GM06990 (cell line): Measurements from ENCODE around the gene GUK1.

Experiments used
- DNase-seq: peaks from one replicate; pipeline ENCODE4 v3.0.0-alpha.2; 2011; ENCODE audit not compliant: insufficient read length; ENCODE audit errors: extremely low read depth
- H3K27me3 ChIP-seq: replicated peaks from 2 replicates; pipeline ENCODE4 v1.6.0; 2011; ENCODE audit warnings: low read length; ENCODE audit not compliant: control insufficient read depth, insufficient read depth
- H3K36me3 ChIP-seq: 2 replicates; pipeline ENCODE4 v1.5.1; 2011; ENCODE audit warnings: low read length; ENCODE audit not compliant: control insufficient read depth, insufficient read depth
- H3K4me3 ChIP-seq: replicated peaks from 2 replicates; pipeline ENCODE4 v1.5.1; 2011; ENCODE audit warnings: low read depth, mild to moderate bottlenecking, control low read depth, low read length
- CTCF ChIP-seq: IDR thresholded peaks from 2 replicates; pipeline ENCODE4 v1.5.1; 2011; ENCODE audit warnings: low read length, control low read depth, mild to moderate bottlenecking, inconsistent platforms; ENCODE audit not compliant: insufficient read depth, poor library complexity, severe bottlenecking

GUK1 gene

DNA sequence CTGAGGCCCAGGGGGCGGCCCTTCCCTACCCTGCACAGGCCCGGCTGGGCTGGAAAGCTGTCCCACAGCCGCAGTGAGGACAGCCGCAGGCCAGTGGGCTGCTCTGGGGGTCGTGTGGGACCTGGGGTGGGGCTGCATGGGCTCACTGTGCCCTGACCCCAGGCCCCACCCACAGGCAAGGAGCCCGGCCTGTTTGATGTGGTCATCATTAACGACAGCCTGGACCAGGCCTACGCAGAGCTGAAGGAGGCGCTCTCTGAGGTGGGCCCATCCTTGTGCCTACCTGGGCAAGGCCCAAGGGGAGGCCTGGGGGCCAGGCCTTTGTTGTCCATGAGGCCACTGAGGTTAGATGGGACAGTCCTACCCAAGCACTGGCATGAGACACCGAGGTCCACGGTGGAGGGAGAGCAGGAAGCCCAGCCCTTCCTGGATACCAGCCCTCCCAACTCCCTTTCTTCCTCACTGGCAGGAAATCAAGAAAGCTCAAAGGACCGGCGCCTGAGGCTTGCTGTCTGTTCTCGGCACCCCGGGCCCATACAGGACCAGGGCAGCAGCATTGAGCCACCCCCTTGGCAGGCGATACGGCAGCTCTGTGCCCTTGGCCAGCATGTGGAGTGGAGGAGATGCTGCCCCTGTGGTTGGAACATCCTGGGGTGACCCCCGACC is 8.2 kb downstream of the GUK1 start:
- no peaks in the 10 kb centered on the region for H3K27me3 ChIP-seq
- TF ChIP-seq CTCF, result no peak
- peaks cover 31% of the 10 kb centered on the region for H3K36me3 ChIP-seq
- no peak for DNase-seq
- no peak overlapping the region for H3K4me3 ChIP-seq

GRCh38 chr1:228148935-228149405 is 8.9 kb downstream of the GUK1 start:
- Histone ChIP-seq H3K36me3 (peaks cover 31% of the 10 kb centered on the region), H3K4me3 (no peak overlapping the region), H3K27me3 (no peaks in the 10 kb centered on the region)
- TF ChIP-seq CTCF, result no peak
- DNase-seq, result peak; percentile 3

GRCh38 chr1:228149406-228150119 is 9.5 kb downstream of the GUK1 start, which contains the start of gene GJC2:
Gene GJC2 (plus strand): TSS chr1:228149930. CDS start chr1:228157759, 7,829 bp downstream.
- H3K36me3 ChIP-seq, result peaks cover 31% of the 10 kb centered on the region
- no peak within 1 kb of the TSS for H3K4me3 ChIP-seq
- DNase-seq, result peak; percentile 6
- no peaks in the 10 kb centered on the region for H3K27me3 ChIP-seq
- no peak for TF ChIP-seq CTCF

DNA sequence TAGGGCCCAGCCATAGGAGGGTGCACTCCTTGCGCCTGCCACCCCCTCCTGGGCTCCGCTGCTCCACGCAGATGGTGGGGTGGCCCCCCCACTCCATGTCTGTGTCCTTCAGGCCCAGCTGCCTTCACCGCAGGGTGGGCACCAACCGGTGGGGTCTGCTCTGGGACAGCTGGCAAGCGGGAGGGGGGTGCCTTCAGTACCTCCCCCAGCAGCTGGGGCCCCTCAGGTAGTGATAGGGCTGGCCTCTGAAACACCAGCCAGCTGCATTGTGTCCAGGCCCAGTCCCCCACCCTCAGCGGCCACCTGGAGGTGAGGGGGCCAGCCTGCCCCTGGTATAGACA is 10.0 kb downstream of the GUK1 start:
- no peak overlapping the region for H3K4me3 ChIP-seq
- peaks cover 31% of the 10 kb centered on the region for H3K36me3 ChIP-seq
- peak; percentile 9 for DNase-seq
- no peaks in the 10 kb centered on the region for H3K27me3 ChIP-seq
- no peak for TF ChIP-seq CTCF

DNA sequence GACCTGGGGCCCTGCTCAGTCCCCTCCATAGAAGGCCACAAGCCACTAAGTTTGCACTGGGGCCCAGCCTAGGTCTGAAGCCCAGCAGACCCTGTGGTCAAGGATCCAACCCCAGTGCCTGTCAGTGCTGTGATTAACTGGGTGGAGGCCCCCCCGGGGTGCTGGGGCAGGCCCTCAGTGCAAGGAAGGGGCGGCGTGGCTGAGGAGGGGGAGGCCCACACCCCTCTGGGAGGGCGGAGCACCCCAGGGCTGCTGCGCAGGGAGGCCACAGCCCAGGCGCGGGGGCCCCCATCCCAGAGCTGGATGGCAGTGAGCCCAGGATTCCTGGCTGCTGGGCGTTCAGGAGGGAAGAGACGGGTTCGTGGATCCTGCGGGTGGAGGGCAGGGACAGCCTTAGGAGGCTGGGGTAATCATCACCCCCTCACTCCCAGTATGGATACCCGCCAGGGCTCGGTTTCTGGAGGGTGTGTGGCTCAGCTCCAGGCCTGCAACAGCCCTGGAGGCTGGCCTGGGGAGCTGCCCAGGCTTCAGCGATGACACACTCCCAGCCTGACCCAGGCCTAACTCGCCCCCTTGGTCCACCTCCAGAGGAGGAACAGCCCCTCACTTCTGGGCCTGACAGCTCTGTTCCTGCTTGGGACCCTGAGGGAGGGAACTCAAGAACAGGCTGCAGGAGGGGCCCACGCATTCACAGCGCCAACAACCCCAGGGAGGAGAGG is 10.5 kb downstream of the GUK1 start:
- Histone ChIP-seq H3K36me3 (peaks cover 28% of the 10 kb centered on the region), H3K27me3 (no peaks in the 10 kb centered on the region), H3K4me3 (no peak overlapping the region)
- DNase-seq, result peak; percentile 4
- TF ChIP-seq CTCF, result no peak
